OCI-M2 (cell line): ENCODE measurements around the gene SLC10A1.
"Not testable (repeated sequence)": the region's sequence is repeated elsewhere in the genome, so short reads cannot be mapped to it uniquely, and the experiment has no call there.

Source experiments
- DNase-seq: peaks from one replicate; lab custom pipeline; 2025; ENCODE audit not compliant: unreplicated experiment; lab: John Stamatoyannopoulos, UW

The SLC10A1 gene

DNA sequence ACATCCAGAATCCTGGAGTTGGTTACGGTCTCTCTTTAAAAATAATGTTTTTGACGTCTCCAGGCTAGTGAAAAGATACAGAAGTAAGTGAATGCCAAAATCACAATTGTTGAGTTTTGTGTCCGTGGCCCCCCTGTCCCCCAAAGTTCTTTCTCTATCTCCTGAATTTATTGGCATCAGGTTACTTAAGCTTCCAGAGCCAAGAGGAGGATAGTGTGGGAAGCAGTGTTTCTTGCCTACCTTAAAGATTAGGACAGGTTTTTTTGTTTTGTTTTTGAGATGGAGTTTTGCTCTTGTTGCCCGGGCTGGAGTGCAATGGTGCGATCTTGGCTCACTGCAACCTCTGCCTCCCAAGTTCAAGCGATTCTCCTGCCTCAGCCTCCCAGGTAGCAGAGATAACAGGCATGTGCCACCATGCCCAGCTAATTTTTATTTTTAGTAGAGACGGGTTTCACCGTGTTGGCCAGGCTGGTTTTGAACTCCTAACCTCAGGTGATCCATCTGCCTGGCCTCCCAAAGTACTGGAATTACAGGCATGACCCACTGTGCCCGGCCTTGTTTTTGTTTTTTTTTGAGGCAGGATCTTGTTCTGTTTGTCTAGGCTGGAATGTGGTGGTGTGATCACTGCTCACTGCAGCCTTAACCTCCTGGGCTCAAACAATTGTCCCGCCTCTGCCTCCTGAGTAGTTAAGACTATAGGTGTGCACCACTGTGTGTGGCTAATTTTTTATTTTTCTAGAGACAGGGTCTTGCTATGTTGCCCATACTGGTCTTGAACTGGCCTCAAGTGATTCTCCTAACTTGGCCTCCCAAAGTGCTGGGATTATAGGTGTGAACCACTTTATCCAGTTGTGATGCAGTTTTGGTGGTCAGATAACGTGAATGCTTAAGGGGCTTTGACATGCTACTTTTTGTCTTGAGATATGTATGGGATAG lies 24.7 kb downstream of the SLC10A1 start:
- DNase-seq = no peak

DNA sequence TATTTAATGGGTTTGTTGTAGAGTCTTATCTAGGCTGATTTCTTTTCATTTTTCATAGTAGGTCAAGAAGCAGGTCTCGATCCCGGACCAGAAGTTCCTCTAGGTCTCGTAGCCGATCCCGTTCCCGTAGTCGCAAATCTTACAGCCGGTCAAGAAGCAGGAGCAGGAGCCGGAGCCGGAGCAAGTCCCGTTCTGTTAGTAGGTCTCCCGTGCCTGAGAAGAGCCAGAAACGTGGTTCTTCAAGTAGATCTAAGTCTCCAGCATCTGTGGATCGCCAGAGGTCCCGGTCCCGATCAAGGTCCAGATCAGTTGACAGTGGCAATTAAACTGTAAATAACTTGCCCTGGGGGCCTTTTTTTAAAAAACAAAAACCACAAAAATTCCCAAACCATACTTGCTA lies 25.9 kb downstream of the SLC10A1 start:
- DNase-seq = no peak

DNA sequence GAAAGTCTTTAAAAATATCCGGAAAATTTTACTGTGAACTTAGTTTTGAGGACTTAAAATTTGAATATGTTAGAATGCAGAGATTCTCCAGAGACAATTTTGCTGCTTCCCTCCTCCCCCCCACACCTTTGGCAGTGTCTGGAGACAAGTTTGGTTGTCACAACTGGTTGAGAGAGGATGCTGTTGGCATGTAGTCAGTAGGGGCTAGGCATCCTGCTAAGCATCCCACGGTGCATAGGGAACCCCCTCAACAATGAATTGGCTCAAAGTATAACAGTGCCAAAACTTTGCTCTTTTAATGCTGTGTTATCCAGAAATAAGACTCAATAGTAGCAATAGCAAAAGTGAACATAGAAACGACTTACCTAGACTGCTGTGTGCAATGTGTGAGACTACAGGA lies 26.5 kb downstream of the SLC10A1 start:
- no peak for DNase-seq

DNA sequence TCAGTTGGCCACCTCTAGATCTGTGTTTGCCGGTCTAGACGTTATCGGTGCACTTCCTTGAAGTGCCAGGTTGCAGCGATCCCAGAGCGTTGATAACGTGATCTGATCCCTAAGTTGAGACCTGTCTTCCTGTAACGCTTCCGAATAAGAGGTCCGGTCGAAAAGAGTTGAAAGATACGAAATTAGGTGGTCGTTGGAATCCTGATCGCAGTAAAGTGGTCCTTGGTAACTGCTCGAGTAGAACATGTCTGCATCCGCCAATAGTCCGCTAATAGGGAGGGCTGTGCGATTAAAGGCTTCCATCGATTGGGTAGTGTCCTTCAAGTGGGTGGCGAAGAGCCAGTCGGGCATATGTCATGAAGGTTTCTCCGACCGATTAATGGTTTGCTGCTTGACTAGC lies 27.4 kb downstream of the SLC10A1 start:
- DNase-seq = no peak

GRCh38 chr14:69768873-69769272 lies 28.2 kb downstream of the SLC10A1 start:
- DNase-seq = no peak

DNA sequence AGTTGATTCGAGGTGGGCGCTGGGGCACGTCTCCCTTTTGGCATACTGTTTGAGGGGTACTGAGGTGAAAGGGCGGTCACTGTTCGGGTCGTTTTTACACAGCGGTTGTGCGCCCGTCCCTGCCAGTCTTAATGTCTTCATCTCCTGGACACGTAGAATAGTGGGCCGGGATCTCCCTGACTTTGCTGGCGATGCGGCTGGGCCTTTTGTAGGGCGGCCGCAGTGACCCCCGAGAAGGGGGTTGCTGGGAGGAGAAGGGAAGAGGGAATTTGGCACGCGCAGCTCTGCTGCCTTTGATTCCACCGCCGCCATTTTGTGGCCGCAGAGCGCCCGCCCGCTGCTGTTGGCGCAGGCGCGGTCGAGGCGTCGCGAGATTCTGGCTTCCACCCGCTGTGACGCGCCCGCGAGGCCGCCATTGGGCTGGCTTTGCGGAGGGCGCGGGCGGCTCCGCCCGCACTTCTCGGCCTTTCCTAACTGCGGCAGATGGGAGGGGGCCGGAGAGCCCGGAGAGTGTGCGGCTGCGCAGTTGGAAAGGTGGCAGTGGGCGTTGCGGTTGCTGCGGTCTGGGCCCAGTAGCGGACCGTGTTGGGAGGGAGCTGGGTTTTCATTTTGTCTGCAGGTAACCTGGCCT lies 29.6 kb downstream of the SLC10A1 start:
- DNase-seq = no peak

DNA sequence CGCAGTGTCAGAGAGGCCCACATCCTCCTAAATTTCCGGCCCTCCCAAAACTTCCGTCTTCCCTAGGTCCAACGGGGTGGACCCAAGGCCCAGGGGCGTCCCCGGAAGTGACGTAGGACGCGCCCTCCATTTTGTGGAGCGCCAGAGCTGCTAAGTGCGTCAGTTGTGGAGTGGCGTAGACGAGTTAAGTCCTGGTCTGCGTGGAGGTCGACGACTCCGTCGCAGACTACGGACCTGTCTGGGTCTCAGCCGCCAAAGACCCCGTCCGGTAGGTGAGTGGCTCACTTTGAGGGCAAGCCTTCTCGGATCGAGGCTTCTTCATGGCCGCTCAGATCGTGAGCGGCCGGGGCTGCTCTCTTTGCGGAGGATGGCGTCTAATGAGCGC lies 30.1 kb downstream of the SLC10A1 start, which contains the start of gene SRSF5:
Gene SRSF5, plus strand, starts transcription at position 159 of the 385 bp plus-strand sequence. CDS start 1,015 bp downstream, outside the sequence.
- peak; percentile 75 for DNase-seq

GRCh38 chr14:69763761-69764510 lies 33.1 kb downstream of the SLC10A1 start:
- DNase-seq = no peak

DNA sequence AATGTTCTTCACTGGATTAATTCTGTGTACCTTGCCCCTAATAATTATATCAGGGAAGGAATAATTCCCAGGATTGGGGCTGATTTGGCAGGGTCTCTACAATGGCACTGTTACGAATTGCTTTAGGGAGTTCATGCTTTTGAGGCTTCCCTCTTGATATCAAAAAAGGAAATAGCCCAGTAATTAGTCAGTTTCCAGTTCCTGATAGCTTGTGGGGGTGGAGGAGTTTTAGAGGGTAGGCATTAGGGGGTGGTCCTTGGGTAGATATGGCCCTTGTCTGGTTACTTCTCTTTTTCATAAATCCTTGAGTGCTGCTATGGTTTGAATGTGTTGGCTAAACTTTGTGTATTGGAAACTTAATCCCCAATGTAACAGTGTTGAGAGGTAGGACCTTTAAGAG lies 36.2 kb downstream of the SLC10A1 start:
- DNase-seq = no peak

DNA sequence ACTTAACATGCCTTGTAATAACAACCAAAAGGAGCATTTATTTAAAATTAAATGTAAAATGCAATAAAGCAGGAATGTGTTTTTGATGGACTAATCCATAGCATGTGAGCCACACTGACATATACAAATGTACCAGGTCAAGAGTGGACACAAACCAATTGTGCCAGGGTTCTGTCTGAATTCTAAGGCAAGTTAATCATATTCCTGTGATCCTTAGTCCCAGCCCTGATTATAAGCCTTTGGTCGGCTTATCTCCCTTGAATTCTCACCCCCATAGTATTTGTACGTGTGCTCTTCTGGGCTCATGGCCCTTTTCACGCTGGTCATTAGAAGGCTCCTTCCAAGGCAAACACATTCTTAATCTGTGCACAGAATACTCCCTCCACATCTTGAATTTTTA lies 40.7 kb downstream of the SLC10A1 start:
- DNase-seq = no peak

DNA sequence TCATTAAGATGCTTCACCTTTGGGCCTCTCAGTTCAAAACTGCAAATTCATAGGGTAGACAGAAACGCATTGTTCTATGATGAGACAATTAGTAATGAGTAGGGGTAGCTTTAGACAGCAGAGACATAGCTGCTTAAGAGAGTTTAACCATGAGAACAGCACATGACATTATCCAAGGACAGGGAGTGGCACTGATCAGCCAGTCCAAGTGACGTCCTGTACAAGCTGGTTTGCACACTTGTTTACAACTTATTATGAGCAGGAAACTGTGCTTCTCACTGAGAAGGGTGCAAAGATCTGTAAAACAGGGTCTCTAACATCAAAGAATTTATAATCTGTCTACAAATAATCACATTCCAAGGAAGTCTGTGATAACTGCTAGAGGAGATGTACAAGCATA lies 41.3 kb downstream of the SLC10A1 start:
- DNase-seq = no peak

DNA sequence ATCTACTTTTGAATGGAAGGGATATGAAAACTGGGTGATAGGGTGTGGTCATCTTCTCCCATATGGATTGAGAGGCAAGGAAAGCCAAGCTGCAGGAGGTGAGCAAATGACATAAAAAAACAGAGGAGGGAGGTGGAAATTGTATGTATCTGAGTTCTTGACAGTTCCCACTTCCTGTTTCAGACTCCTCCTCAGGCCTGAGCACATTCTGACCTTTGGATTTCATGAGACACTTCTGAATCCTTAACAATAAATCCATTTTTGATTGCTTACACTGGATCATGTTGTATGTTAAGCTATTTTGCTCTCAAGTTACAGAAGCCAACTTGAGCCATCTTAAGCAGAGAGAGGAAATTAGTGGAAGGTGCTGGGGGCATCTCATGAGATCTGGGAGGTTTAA lies 41.7 kb downstream of the SLC10A1 start:
- no peak for DNase-seq

DNA sequence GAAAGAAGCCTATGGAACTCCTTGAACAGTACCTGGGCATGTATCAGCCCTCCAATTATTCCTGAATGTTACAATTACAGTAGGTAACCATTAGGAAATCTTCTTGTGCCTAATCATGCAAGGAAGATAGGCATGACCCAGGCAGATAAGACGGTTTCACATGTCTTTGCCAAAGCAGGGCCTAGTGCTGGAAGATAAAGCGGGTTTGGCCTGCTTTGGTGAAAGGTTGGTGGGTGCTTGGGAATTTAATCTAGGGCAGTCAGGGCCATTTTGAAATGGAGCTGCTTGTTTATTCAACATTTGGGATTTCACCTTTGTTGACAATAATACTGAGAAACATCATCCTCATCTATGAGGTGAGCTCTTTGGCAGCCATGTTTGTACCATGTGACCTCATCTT lies 42.6 kb downstream of the SLC10A1 start:
- no peak for DNase-seq

GRCh38 chr14:69753860-69754259 lies 43.2 kb downstream of the SLC10A1 start:
- DNase-seq = no peak

DNA sequence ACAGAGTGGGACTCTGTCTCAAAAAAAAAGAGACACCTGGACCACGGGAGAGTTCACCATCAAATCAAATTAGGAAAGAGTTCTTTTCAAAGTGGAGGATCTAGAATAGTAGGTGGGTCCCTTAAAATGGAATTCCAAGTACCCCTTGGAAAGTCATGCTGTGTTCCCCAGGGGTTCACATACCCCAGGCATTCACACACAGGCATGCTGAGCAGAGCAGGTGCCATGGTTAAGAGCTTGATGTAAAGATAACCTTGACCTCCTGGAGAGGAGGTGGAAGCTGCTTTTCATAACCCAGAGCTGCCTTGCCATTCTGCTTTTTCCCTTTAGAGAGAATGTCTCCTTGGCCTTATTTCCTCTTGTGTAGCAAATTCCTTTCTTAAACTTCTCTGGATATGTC lies 44.3 kb downstream of the SLC10A1 start:
- no peak for DNase-seq

DNA sequence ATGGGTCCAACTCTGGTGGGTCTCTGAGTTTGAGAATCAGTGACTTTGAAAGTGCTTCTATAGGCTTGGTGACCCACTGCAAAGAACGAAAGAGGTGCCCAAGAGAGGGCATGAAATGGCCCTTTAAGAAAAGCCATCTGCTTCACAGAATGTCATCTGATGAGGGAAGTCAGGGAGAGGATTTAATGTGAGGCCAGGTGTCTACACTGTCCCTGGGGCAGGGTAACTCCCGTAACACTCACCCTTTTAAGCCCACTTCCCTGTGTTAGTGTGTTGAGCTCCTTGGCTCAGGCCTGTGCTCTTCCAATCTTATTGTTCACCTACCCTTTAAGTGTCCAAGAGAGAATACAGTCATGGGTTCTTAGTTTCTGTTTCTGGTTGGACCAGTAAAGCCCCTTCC lies 46.5 kb downstream of the SLC10A1 start:
- no peak for DNase-seq

- DNase-seq = no peak
These were observed 47.1 kb downstream of the SLC10A1 start for GRCh38 chr14:69749956-69750355.

DNA sequence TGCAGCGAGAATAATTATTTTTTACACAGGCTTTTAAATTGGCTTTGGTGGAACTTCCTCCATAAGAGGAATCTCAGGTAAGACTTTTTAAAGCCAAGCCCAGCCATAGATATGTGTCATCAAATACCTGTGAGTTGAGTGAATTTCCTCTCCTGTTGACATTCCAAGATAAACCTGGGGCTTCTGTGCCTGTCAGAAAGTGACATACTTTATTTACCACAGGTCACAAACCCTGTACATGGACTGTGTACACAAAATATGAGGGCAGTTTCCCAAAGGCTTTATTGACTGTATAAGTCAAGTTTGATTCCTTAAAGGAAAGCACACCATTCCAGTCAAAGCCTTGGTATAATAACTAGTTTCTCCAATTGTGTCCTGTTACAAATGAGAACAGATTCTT lies 56.0 kb downstream of the SLC10A1 start:
- DNase-seq = no peak

DNA sequence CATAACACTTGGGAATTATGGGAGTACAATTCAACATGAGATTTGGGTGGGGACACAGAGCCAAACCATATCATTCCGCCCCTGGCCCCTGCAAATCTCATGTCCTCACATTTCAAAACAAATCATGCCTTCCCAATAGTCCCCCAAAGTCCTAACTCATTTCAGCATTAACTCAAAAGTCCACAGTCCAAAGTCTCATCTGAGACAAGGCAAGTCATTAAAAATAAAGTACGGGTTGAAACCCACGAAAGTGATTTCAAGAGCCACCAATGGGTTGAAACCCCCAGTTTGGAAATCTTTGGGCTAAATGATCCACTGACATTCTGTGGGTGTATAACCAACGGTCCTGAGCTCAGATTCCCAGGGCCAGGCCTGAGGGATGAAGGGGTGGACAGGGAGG lies 60.6 kb downstream of the SLC10A1 start:
- not testable (repeated sequence) for DNase-seq

GRCh38 chr14:69731919-69732598 lies 65.0 kb downstream of the SLC10A1 start:
- DNase-seq = not testable (repeated sequence)

DNA sequence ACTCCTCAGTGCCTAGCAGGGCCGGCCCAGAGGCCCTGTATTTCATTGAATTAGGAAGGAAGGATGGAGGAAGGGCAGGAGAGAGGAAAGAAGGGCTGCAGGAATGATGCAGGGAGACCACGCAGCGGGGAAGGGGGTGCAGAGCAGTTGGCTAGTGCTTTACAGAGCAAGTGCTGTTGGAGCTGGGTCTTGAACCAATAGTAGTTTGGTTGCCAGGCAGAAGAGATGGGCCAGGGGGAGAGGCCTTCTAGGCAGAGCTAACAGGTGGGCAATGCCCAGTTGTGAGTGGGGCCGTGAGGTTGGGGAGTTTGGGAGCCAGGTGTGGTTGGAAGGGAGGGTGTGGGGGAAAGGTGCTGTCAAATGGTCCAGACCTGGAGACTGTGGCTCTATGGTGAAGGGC lies 69.2 kb downstream of the SLC10A1 start:
- DNase-seq = no peak
